CD4-positive, alpha-beta T cell treated with Interleukin-2 at 100 ng/mL for 4 hours (primary cell): Measurements from ENCODE around the gene SERINC2.
A peak's percentile ranks its signal among the peaks of the same experiment; 100 is the strongest.
"Not testable (repeated sequence)": the region's sequence is repeated elsewhere in the genome, so short reads cannot be mapped to it uniquely, and the experiment has no call there.

Source experiments
- DNase-seq: peaks from one replicate; pipeline ENCODE4 v3.0.0-alpha.2; 2020; ENCODE audit warnings: low spot score

SERINC2 gene

GRCh38 chr1:31383967-31384366 is 29.0 kb upstream of the SERINC2 start:
- no peak for DNase-seq

- not testable (repeated sequence) for DNase-seq
These were observed 26.3 kb upstream of the SERINC2 start for GRCh38 chr1:31386576-31387243.

GRCh38 chr1:31387612-31388011 is 25.4 kb upstream of the SERINC2 start:
- no peak for DNase-seq

GRCh38 chr1:31389616-31390015 is 23.4 kb upstream of the SERINC2 start:
- DNase-seq: no peak

- DNase-seq: no peak
These were observed 22.9 kb upstream of the SERINC2 start for GRCh38 chr1:31390071-31390470.

- DNase-seq: no peak
These were observed 19.6 kb upstream of the SERINC2 start for GRCh38 chr1:31393463-31393862.

- DNase-seq: peak; percentile 69
These were observed 18.3 kb upstream of the SERINC2 start for GRCh38 chr1:31394584-31395193.

DNA sequence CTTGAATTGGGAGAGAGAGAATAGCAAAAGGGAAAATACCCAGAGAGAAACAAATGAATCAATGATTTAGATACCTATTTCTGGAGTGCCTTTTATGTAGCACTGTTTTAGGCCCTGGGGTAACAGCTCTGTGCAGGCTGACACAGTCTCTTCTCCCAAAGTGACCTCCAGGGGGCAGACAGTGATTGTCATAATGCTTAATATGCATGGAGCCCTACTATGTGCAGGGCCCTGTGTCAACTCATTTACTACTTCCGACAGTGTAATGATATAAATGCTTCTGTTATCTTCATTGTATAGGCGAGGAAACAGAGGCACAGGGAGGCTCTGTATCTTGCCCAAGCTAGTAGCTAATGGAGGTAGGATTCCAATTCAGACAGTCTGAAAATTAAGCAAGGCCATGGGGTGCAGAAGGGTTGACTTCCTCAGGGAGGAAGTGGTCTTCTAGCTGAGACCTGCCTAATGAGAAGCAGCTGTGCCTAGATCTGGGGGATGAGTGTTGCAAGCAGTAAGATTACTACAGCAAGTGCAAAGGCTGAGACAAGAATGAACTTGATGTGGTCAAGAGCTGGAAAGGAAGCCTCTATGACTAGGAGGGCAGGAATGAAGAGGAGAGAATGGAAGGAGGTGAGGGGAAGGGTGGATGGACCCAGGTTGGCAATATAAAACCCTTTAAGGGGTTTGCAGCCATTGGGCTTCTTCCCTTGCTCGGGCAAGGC is 16.2 kb upstream of the SERINC2 start:
- DNase-seq: no peak

GRCh38 chr1:31397360-31398095 is 15.5 kb upstream of the SERINC2 start:
- no peak for DNase-seq

DNA sequence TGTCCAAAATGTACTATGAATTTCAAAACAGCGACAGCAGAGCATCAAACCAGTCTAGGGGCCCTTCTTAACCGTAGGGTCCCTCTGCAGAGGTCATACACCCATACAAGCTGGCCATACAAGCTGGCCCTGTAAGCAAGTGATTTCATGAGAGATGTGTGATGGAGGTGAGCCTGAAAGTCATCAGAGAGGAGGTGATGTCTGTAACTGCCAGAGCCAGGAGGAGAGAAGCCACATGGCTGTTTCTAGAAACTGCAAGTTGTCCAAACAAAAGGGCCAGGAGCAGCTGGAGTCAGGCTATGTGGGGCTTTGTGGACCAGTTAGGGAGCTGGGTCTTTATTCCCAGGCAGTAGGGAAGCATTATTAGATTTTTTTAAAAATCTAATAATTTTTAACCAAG is 14.8 kb upstream of the SERINC2 start:
- no peak for DNase-seq

DNA sequence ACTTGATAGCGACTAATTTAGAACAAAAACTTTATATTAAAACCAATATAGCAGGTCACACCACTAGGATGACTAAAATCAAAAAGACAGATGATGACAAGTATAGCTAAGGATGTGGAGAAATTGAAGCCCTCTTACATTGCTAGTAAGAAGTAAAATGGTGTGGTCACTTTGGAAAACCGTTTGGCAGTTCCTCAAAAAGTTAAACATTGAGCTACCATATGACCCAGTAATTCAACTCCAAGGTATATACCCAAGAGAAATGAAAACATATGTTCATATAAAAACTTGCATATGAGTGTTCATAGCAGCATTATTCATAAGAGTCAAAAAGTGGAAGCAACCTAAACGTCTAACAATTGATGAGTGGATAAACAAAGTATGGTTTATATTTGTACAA is 13.0 kb upstream of the SERINC2 start:
- no peak for DNase-seq

DNA sequence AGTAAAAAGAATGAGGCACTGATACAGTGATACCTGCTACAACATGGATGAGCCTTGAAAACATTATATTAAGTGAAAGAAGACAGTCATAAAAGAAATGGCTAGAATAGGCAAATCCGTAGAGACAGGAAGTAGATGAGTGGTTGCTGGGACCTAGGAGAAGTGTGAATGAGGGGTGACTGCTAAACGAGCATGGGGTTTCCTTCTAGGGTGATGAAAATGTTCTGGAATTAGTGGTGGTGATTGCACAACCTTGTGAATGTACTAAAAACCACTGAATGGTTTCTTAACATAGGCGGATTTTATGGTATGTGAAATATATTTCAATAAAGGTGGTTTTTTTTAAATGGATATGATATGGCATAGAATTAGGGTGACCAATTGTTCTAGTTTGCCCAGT is 12.6 kb upstream of the SERINC2 start:
- no peak for DNase-seq

DNA sequence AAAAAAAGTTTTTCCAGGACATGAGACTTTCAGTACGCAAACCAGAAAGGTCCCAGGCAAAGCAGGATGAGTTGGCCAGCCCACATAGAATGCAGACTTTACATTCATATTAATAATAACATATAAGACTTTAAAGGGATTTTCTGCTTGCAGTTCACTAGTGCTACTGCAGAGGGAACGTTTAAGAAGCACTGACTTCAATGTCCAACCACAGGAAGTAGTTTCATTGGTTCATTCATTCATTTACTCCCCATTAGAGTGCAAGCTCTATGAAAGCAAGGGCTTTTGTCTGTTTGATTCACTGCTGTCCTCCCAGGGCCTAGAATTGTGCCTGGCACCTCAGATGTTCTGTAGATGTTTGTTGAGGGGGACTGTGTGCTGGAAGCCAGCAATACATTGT is 11.8 kb upstream of the SERINC2 start:
- no peak for DNase-seq

GRCh38 chr1:31405578-31406245 is 7.3 kb upstream of the SERINC2 start:
- DNase-seq: no peak

DNA sequence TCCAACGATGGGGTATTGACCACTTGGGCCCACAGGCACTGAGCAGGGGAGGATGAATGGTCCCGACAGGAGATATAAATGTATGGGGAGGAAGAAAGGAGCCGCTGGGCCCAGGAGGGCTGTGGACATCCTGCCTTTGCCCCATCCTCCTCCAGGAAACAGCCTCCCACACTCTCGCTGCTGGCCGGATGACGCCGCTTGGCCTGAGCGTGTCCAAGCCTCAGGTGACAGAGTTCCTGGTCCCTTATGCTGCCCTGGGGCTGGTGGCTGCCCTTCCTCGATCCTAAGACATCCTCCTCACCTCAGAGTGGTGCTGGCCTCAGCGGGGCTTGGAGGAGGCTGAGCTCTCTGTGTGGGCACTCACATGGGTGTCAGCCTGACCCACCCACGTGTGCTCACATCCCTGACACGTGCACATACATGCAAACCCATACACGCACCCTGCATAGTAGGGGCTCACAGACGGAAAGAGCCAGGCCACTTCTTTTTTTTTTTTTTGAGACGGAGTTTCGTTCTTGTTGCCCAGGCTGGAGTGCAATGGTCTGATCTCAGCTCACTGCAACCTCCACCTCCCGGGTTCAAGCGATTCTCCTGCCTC is 5.9 kb upstream of the SERINC2 start:
- DNase-seq: no peak

DNA sequence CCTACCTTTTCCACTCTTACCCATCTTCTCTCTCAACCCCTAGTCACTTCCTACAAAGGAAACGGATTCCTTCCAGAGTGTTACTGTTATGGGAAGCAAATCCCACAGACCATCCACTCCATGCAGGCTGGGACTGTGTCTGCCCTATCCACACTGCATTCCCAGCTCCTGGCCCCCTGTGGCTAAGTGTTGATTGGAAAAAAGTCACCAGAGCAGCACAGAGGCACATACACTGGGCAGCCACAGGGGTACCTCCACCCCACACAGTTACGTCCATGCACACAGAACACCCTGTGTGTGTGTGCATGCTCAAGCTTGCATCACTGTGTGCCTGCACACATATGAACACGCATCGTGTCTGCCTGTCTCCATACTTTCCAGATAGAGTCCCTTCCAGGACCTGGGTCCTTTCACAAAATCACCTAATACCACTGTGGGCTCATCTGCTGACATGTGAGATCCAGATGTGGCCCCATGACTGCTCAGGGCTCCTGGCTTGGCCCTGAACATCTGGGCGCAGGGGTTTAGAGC is 4.2 kb upstream of the SERINC2 start:
- no peak for DNase-seq

GRCh38 chr1:31409946-31410858 is 2.8 kb upstream of the SERINC2 start:
- no peak for DNase-seq

DNA sequence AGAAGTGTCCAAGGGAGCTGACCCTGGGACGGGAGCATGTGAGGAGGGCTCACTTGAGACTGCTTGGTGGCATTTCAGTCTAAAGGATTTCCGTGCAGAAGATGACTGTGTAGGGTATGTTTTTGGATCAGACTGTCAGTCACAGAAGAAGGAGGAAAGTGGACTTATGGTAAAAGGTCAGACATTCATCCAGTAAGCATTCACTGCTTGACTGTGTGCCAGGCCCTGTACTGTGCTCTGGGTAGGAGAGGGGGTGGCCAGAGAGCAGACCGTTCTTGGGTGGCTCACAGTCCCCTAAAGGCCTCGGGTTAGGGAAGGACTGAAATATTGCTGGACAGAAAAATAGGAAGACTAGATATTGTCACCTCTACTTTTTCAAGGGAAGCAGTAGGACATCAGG is 2.1 kb upstream of the SERINC2 start:
- no peak for DNase-seq

GRCh38 chr1:31412205-31412604 is 808 bp upstream of the SERINC2 start:
- DNase-seq: no peak

GRCh38 chr1:31413405-31414001 is 490 bp downstream of the SERINC2 start:
- peak; percentile 2 for DNase-seq
